Transverse colon (tissue), 4 donors: Measurements from ENCODE around the gene HOXC5. TPM values are rescaled to one million over a fixed set of nuclear protein-coding genes. Genes with fewer than 3 reads are reported as not detected.

ENCODE experiments used
- DNase-seq: peaks from one replicate; pipeline ENCODE4 v3.0.0-alpha.2; 2019
- H3K27ac ChIP-seq, 4 donors: fragments of 200-600 bp; sonication (generic); 2 replicates each; pipeline ENCODE4 v1.5.1; 2016 to 2018; ENCODE audit warnings: inconsistent platforms in 4 of 4
- H3K27me3 ChIP-seq: fragments of 200-600 bp; sonication (generic); 2 replicates; pipeline ENCODE4 v1.5.1; 2017; ENCODE audit warnings: inconsistent platforms
- H3K36me3 ChIP-seq, 4 donors: fragments of 200-600 bp; sonication (generic); 2 replicates each; pipeline ENCODE4 v1.5.1; 2017 to 2019; ENCODE audit warnings: inconsistent platforms in 4 of 4
- H3K4me1 ChIP-seq, 4 donors: fragments of 200-600 bp; sonication (generic); 2 replicates each; pipeline ENCODE4 v1.5.1; 2017 to 2020; ENCODE audit warnings: inconsistent platforms in 4 of 4
- H3K4me3 ChIP-seq, 4 donors: fragments of 200-600 bp; sonication (generic); 1 replicate in 1 of 4; 2 replicates in 3 of 4; pipeline versions ENCODE4 v1.5.1 to v1.6.1; 2017 to 2019; ENCODE audit warnings: inconsistent platforms in 4 of 4
- H3K9me3 ChIP-seq, 2 donors: fragments of 200-600 bp; sonication (generic); 2 replicates each; pipeline ENCODE4 v1.5.1; 2017 to 2019; ENCODE audit warnings: inconsistent platforms in 2 of 2
- EP300 ChIP-seq: sonication (generic); formaldehyde crosslinking; IDR thresholded peaks from one replicate; pipeline ENCODE4 v1.6.1; 2017; ENCODE audit warnings: antibody characterized with exemption, low read depth
- POLR2A ChIP-seq: fragments of 450-650 bp; IDR thresholded peaks from one replicate; pipeline ENCODE4 v1.6.1; 2016; ENCODE audit warnings: antibody characterized with exemption, mild to moderate bottlenecking, moderate library complexity
- POLR2AphosphoS5 ChIP-seq, 3 donors: sonication (generic); formaldehyde crosslinking; IDR thresholded peaks; one replicate each; pipeline ENCODE4 v1.6.1; 2016; ENCODE audit warnings: antibody characterized with exemption in 3 of 3
- WGBS, 2 donors: methylation state at CpG; one replicate each; pipeline ENCODE4 v1.1.5; 2018; ENCODE audit warnings: low coverage in 1 of 2; 5-methylcytosine and 5-hydroxymethylcytosine counted together
- in situ Hi-C, 4 donors: fragments of 200-750 bp; cut with MboI; loops; one replicate each; pipeline versions ENCODE4 v1.15.0 to v1.15.1; 2017; ENCODE audit warnings: low sequenced_read_pairs in 3 of 4, low pct_ligation_motif_present in 1 of 4, low pct_unique_long_range_greater_than_20kb in 1 of 4
- intact Hi-C: fragments of 100-400 bp; cut with DNase I; formaldehyde crosslinking; loops from one replicate; pipeline ENCODE4 v1.15.1; 2023; ENCODE audit warnings: low total_unique reads
- total RNA-seq, 4 donors: library from RNA; depleted of rRNA; stranded (reverse); fragments of >200 nt; gene quantifications; one replicate each; pipeline ENCODE4 v1.1.0, GENCODE V29; 2016
- TF ChIP-seq, protein P1 (sequence below), 5 experiments: fragments of 200-600 bp in 3 of 5; fragments of 450-650 bp in 2 of 5; sonication (generic) in 3 of 5; IDR thresholded peaks; 1 replicate in 2 of 5; 2 replicates in 3 of 5; pipeline ENCODE4 v1.5.1; 2016 to 2017; ENCODE audit warnings: antibody characterized with exemption in 5 of 5, inconsistent platforms in 3 of 5, mild to moderate bottlenecking in 2 of 5, moderate library complexity in 1 of 5

The HOXC5 gene
- total RNA-seq, 4 donors from 2014 or later, result 0.27 to 0.60 TPM; not detected in 2

DNA sequence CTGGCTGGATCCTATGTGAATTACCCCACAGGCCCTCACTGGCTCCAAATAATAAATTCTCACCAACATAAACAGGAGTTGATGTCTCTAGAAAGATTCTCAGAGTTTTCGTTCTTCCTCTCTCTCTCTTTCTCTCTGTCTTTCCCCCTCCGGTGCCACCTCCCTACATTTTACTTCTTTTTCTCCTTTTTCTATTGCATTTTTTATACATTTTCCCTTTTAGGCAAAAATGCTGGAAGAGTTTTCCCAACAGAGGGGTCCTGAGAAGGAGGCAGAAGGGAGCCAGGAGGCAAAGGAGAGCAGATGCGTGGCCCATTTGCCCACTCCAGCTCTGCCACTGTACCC lies 5.4 kb upstream of the HOXC5 start:
- intact Hi-C loops, result no loop called here
- Histone ChIP-seq H3K36me3 (no peaks in the 10 kb centered on the region), H3K9me3 (no peaks in the 10 kb centered on the region), H3K4me1 (peaks cover 7 to 24% (median 11%) of the 10 kb centered on the region in 4 donors), H3K27me3 (peaks cover 100% of the 10 kb centered on the region), H3K27ac (no peak overlapping the region), H3K4me3 (no peak overlapping the region)
- TF ChIP-seq POLR2A (no peak), POLR2AphosphoS5 (IDR thresholded peaks at IDR 0.05) (no peak), EP300 (no peak)
- TF ChIP-seq, protein P1, sequence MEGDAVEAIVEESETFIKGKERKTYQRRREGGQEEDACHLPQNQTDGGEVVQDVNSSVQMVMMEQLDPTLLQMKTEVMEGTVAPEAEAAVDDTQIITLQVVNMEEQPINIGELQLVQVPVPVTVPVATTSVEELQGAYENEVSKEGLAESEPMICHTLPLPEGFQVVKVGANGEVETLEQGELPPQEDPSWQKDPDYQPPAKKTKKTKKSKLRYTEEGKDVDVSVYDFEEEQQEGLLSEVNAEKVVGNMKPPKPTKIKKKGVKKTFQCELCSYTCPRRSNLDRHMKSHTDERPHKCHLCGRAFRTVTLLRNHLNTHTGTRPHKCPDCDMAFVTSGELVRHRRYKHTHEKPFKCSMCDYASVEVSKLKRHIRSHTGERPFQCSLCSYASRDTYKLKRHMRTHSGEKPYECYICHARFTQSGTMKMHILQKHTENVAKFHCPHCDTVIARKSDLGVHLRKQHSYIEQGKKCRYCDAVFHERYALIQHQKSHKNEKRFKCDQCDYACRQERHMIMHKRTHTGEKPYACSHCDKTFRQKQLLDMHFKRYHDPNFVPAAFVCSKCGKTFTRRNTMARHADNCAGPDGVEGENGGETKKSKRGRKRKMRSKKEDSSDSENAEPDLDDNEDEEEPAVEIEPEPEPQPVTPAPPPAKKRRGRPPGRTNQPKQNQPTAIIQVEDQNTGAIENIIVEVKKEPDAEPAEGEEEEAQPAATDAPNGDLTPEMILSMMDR (IDR thresholded peaks at IDR 0.05), result no peak
- WGBS, 2 donors, result 29 to 44% methylated on average over 3 of the region's 3 CpGs
- DNase-seq, result no peak
- in situ Hi-C loops, result loop anchor here in 2 of 4 donors (5.0 to 10.0 kb wide), 2 partner anchors 165 to 167 kb away; no protein-coding TSS in a partner anchor

DNA sequence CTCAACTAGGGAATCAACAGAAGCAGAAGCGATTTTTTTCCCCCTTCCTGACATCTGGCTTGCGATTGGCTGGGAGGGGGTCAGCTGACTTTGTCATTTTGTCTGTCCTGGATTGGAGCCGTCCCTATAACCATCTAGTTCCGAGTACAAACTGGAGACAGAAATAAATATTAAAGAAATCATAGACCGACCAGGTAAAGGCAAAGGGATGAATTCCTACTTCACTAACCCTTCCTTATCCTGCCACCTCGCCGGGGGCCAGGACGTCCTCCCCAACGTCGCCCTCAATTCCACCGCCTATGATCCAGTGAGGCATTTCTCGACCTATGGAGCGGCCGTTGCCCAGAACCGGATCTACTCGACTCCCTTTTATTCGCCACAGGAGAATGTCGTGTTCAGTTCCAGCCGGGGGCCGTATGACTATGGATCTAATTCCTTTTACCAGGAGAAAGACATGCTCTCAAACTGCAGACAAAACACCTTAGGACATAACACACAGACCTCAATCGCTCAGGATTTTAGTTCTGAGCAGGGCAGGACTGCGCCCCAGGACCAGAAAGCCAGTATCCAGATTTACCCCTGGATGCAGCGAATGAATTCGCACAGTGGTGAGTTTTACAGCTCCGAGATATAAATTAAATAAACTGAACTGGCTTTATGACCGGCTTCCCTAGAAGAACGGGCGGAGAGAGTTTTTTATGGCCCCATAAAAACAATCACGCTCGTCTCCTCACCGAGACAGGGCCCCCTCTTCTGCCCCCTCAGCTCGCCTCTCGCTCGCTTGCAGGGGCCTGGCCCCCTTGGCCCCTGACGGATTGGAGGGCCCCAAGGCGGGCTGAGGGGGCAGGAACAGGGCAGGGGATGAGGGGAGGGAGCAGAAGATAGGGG lies 4.3 kb upstream of the HOXC5 start, which contains the start of gene HOXC6:
TSS of gene HOXC6 (plus strand) at position 127 of the 888 bp plus-strand sequence. CDS start at position 209, 82 bp downstream.
- in situ Hi-C loops, result loop anchor here in 2 of 4 donors (5.0 to 10.0 kb wide), 2 partner anchors 164 to 166 kb away; no protein-coding TSS in a partner anchor
- intact Hi-C loops, result no loop called here
- no peak within 1 kb of the TSS for H3K27ac ChIP-seq
- no peak within 1 kb of the TSS for H3K4me3 ChIP-seq
- WGBS, 2 donors, result 10 to 16% methylated on average over 18 to 36 of the region's 36 CpGs
- peaks cover 7 to 33% (median 16%) of the 10 kb centered on the region in 4 donors for H3K4me1 ChIP-seq
- H3K9me3 ChIP-seq, result peaks cover 0 to 2% of the 10 kb centered on the region in 2 donors
- DNase-seq, result no peak
- H3K27me3 ChIP-seq, result peaks cover 100% of the 10 kb centered on the region
- no peaks in the 10 kb centered on the region for H3K36me3 ChIP-seq
- TF ChIP-seq EP300 (no peak), POLR2A (no peak), POLR2AphosphoS5 (IDR thresholded peaks at IDR 0.05) (no peak)
- TF ChIP-seq, protein P1 (IDR thresholded peaks at IDR 0.05), result no peak

DNA sequence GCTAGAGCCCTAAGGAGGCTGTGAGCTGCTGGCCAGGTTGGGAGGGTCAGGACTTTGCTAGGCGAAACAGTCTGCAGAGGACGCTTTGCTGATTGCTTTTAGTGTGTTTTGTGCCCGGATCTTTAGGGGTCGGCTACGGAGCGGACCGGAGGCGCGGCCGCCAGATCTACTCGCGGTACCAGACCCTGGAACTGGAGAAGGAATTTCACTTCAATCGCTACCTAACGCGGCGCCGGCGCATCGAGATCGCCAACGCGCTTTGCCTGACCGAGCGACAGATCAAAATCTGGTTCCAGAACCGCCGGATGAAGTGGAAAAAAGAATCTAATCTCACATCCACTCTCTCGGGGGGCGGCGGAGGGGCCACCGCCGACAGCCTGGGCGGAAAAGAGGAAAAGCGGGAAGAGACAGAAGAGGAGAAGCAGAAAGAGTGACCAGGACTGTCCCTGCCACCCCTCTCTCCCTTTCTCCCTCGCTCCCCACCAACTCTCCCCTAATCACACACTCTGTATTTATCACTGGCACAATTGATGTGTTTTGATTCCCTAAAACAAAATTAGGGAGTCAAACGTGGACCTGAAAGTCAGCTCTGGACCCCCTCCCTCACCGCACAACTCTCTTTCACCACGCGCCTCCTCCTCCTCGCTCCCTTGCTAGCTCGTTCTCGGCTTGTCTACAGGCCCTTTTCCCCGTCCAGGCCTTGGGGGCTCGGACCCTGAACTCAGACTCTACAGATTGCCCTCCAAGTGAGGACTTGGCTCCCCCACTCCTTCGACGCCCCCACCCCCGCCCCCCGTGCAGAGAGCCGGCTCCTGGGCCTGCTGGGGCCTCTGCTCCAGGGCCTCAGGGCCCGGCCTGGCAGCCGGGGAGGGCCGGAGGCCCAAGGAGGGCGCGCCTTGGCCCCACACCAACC lies 3.1 kb upstream of the HOXC5 start:
- DNase-seq, result no peak
- Histone ChIP-seq H3K27me3 (peaks cover 100% of the 10 kb centered on the region), H3K27ac (no peak overlapping the region), H3K4me1 (peaks cover 7 to 43% (median 24%) of the 10 kb centered on the region in 4 donors), H3K9me3 (peaks cover 0 to 2% of the 10 kb centered on the region in 2 donors), H3K4me3 (no peak overlapping the region), H3K36me3 (no peaks in the 10 kb centered on the region)
- intact Hi-C loops, result loop anchor here (5.0 kb wide), 2 partner anchors 163 to 1143 kb away; no protein-coding TSS in a partner anchor
- no peak for TF ChIP-seq POLR2A
- no peak for TF ChIP-seq EP300
- TF ChIP-seq POLR2AphosphoS5 (IDR thresholded peaks at IDR 0.05), result no peak
- TF ChIP-seq, protein P1 (IDR thresholded peaks at IDR 0.05), result no peak
- 58 to 59% methylated on average over 12 to 53 of the region's 53 CpGs for WGBS, 2 donors
- in situ Hi-C loops, result loop anchor here in 2 of 4 donors (5.0 to 10.0 kb wide), 2 partner anchors 163 to 165 kb away; no protein-coding TSS in a partner anchor
